ENCODE data around the gene CTCFL.

CTCFL gene

DNA sequence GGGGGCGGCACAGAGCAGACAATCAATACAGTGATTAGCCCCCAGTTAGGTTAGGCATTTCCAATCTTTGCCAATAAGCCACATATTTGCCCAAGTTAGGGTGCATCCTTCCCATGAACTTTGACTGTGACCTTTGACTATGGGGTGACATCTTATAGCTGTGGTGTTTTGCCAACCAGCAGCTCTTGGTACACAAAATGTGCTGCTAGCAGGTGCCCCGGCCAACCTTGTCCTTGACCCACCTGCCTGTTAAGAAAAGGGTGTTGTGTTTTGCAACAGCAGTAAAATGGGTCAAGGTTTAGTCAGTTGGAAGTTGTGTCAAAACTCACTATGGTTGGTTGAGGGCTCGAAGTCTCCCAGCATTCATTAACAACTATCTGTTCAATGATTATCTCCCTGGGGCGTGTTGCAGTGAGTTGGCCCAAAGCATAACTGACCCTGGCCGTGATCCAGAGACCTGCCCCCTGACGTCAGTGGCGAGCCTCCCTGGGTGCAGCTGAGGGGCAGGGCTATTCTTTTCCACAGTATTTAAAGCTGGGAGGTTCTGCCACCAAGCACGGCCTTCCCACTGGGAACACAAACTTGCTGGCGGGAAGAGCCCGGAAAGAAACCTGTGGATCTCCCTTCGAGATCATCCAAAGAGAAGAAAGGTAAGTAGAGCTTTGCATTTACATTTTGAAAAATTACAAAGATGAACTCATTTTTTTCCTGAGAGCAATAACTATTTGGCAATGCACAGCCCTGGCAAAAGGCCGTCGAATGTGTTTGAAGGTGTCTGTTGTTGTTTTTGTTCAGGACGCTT lies 35.8 kb upstream of the CTCFL start, which contains the start of gene PCK1:
TSS of gene PCK1 (plus strand) at position 557 of the 802 bp plus-strand sequence. CDS start 302 bp downstream, outside the sequence.
- DNase-seq (ENCODE audit: low read depth in 2 of 3, low spot score in 1 of 3), result no peak

DNA sequence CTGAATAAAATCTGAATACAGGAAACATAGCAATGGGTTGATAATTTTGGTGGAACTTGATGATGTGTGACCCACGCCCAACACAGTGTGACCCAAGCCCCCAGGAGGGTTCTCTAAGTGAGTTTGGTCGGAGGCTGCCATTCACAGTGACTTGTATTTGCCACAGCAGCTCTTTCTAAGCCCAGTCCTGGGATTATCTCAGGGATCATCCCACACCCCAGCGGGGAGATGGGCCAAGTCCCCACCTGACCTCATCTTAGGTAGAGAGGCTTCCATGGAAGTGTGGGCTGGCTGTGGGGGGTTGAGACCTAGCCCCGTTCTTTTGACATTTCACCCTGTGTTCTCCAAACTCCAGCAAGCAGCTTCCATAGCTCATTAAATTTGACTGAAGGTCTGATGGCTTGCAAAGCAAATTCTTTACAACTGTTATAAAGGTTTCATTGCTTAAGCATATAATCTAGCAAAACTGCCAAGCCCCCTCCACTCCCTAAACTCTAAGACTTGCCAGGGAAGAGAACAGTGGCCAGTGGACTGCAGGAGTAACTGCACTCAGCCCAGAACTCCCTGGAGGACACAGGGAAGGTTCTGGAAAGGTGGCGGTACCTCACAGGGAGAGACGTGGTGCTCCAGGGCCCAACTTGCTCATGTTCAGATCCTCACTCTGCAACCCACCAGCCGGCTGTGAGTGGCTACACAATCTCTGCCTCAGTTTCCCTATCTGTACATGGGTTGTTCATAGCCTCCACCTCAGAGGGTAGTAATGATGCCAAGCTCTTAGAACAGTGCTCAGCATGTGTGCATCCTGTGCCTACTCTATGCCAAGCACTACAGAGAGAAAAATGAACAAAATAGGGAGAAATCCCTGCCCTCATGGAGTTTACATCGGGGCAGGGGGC lies 35.0 kb upstream of the CTCFL start:
- no peak for DNase-seq (ENCODE audit: low read depth in 2 of 3, low spot score in 1 of 3)

DNA sequence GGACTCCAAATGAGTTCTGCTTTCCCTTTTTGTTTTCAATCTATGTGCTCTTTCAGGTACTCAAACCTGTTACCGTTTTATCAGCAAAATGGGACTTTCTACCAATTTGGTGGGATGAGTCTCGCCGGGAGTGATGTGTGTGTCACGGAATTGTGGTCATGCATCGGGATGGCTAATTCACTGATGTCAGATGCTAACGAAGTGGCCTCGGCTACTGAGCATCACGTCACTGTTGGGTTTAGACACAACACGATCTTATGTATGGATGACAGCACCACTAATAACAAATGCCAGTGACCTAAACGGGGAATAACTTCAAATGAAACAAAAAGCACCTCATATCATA lies 34.3 kb upstream of the CTCFL start:
- DNase-seq (ENCODE audit: low read depth in 2 of 3, low spot score in 1 of 3), result no peak

DNA sequence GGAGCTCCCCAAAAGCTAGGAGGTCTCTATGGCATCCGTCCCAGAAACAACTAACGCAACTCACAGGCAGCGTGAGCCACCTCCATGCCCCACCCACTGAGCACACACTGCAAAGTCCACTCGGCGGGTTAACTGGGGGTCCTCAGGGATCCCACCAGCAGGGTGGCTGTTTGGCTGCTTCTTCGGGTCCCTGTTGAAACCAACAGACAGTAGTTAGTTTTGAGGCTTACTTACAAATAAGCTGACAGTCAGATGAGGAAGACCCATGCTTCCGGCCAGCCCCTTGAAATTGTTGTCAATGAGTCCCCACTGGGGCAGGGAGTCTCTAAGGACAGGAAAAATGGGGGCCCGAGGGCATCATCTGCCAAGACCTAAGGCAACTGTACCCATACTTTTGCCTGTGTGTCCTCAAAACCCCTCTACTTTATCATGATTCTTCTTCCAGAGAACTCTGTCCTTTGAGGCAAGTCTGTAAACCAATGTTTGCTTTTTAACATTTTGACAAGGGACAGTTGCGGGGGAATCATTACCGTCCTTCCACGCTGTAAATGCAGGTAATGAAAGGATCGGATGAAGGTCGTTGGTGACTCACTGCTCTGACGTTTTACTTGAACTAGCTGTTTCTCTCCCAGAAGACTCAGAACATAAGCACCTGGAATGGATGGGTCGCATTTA lies 33.8 kb upstream of the CTCFL start:
- no peak for DNase-seq (ENCODE audit: low read depth in 2 of 3, low spot score in 1 of 3)

DNA sequence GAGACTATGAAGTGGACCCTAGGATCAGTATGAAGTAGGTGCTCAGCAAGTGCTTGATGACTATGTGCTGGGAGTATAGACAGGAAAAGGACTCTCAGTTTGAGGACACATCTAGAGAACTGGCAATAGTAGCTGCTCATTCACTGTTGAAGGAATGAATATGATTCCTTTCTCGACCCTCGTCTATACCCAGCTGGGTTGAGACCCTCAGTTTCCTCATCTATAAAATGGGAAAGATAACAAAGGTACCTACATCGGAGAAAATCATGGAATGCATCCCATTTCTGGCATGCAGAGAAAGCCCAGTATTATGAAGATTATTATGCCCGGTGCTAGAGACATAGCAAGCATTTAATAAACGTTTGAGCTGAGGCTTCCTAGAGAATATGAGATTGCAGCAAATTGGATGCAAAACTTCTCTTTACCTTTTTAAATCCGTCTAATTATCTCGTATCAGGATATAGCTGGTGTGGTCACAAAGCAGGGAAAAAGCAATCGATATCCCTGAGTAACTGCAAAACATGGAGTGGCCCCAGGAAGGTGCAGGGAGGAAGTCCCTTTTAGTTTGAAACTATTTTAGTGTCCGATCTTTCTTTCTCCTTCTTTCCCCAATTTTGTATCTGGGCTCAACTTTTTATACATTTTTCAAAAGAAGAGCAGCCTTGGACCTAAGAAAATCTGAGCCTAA lies 33.1 kb upstream of the CTCFL start:
- no peak for DNase-seq (ENCODE audit: low read depth in 2 of 3, low spot score in 1 of 3)

DNA sequence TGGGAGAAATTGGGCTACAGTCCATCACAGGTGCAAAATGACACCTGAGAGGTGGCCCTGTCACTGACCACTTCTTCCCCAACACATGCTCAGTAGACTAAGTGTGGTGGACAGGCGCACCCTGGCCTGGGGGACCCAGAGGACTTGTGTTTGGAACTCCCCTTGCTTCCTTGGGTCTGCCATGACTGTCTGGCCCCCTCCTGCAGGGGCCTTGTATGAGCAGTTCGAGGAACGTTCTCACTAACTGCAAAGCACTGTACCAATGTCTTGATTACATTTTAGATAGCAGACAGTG lies 32.0 kb upstream of the CTCFL start:
- DNase-seq (ENCODE audit: low read depth in 2 of 3, low spot score in 1 of 3), result no peak

DNA sequence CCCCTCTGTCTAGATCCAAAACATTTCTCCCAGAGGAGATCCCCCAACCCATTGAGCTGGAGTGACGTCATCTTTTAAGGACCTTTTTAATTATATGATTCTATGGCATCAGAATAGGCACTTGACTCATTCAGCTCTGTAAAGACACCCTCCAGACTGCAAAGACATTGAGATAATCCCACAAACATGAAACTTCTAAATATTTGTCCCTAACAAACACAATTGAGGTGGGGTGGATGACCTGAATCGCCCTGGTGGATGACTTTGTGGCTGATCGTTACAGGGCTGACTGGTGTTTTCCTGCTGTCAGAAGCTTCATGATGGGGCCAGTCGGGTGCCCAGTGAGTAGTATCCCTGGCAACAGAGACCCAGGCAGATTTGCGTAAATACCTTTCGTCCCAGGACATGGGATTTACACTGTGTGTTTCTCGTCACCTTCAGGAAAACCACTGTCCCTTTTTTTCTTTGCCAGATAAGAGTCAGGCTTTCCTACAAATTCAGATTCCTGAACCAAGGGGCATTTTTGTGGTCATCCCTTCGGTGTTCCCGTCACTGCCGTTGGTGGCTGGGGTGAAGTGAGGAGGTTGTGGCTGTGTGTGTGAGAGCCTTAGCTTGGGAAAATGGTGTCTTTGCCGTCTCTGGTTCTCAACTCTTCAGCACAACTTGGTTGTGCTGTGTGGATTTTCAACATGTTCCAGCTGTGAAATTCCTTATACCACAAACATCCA lies 30.7 kb upstream of the CTCFL start:
- no peak for DNase-seq (ENCODE audit: low read depth in 2 of 3, low spot score in 1 of 3)

DNA sequence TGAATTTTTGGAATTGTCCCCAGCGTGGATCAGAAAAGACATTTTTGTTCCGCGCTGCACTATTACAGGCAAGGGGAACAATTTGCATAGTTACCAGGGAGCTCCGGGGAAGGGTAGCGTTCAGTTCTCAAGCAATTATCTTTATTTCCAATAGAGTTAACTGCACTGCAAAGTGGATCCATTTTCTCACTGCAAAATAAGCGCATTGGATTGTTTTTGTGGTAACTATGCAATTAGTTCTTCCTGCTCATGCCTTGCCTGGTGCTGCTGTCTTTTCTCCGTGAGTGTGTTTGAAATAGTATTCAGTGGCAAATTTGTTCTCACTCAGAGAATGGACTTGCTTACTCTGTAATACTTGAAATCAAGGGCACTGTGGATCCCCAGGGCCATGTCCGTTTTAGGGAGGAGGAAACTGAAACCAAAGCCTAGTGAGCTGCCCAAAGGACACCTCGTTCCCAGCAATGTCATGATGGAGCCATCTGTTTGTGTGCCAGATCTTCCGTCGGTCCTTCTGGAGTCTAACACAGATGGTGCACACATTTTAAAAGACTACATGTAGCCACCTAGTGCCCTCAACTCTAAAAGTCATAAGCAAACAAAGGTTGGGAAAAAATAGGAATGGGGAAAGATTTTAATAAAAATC lies 28.6 kb upstream of the CTCFL start:
- no peak for DNase-seq (ENCODE audit: low read depth in 2 of 3, low spot score in 1 of 3)

DNA sequence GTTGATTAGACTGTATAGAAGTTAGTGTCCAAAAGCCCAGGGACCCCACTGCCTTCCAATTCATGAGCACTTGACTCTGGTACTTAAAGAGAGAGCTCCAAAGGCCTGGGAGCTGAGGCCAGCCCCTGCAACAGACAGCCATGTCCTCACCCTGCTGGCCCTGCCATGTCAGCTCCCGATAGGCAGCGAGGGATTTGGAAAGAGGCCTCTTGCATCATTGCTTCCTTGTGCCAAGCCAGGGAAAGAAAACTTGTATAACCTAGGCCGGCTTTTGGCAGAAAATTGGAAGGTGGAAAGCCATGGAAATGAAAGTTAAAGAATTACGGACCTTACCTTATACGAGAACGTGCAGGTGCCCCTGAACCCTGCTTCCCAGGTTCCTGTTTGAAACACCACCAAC lies 27.5 kb upstream of the CTCFL start:
- DNase-seq (ENCODE audit: low read depth in 2 of 3, low spot score in 1 of 3), result no peak

DNA sequence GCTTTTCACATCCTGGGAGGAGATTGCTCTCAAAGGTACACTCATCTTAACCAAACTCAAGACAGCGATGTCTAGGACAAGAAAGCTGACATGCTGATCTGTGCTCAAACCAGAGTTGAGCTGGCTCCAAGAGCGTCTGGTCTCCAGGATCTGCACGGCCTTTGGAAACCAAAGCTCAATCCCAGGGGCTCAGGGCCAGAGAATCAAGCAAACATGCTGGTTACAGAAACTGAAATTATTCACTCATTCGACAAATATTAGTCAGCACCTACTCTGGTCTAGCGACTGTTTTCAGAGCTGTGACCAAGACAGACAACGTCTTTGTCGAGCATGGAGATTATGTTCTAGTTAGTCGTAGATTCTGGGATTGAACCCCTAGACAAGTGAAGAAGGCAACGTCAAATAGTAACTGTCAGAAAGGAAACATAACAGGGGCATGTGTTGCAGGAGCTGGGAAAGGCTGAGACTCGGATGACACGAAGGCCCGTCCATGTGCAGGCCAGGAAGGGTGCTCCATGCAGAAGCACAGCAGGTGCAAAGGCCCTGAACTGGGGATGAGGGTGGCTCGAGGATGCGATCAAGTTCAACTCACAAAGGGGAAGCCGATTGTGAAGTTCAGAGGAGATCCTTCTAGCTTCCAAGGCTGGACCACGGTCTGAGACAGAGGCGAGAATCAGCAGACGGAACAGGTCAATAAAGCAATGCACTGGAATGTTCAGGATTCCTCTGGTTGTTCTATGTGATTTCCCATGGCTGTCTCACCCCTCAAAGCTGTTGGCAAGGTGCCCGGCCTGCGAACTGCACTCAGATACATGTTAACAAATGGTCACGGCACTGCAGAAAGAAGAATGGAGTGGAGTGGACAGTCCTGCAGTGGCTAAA lies 23.5 kb upstream of the CTCFL start:
- no peak for DNase-seq (ENCODE audit: low read depth in 2 of 3, low spot score in 1 of 3)

DNA sequence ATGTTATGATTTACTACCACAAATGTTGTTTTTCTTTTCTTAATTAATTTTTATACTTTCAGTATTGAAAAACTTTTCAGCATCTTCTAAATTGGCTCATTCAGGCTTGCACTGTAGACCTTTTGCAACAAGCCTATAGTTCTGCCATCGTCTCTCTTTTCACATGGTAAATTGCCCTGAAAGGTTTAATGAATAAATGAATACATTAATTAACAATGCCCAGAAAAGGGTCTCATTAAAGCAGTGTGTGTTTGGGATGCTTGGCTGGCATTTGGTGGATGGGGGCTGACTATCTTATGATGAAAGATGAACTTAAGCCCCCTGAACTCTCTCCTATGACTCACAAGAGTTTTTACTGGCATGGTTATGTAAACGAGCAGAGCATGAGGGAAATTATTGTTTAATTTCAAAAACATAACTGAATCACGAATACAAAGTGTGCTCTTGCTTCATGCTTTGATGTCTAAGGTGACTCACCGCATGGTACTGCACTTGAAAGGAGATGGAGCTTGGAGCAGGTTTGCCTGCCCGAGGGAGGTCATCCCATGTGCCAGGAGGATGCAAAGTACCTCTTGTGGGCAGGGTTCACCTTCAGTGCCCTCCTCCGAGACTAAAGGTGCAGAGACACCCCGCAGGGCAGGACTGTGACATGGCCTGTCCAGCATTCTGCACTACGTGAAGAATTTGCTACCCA lies 22.2 kb upstream of the CTCFL start:
- no peak for DNase-seq (ENCODE audit: low read depth in 2 of 3, low spot score in 1 of 3)

DNA sequence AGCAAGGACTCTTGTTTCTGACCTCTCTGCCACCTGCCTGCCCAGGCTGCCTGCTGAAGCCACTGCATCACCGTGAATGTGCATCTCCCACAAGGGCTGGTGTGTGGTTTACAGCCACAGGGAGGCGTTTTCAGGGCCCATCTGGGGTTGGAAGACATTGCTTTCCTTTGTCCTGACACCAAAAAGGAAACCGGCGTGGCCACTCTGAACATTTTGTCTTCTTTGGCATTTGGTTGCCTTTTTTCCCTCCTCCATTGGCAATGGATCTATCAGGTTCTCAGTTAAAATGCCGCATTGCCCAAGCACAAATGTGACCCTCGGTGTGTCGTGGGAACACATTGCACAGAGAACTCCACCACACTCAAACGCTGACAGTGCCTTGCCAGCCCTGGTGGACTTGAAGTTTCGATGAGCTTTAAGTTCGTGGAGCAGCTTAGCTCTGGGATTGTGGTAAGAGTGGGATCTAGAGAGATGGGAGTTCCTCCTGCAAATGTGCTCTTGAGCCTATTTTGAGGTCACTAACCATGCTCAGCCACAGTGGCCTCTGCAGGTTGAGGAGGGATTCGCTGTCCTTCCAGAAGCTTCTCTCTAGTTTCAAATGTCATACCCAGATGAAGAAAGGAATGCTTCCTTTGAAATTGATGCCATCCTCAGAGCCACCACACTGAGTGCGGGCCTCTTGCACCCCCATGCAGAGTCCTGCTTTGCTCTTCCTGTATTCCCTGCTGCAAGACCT lies 21.2 kb upstream of the CTCFL start:
- DNase-seq (ENCODE audit: low read depth in 2 of 3, low spot score in 1 of 3), result no peak

DNA sequence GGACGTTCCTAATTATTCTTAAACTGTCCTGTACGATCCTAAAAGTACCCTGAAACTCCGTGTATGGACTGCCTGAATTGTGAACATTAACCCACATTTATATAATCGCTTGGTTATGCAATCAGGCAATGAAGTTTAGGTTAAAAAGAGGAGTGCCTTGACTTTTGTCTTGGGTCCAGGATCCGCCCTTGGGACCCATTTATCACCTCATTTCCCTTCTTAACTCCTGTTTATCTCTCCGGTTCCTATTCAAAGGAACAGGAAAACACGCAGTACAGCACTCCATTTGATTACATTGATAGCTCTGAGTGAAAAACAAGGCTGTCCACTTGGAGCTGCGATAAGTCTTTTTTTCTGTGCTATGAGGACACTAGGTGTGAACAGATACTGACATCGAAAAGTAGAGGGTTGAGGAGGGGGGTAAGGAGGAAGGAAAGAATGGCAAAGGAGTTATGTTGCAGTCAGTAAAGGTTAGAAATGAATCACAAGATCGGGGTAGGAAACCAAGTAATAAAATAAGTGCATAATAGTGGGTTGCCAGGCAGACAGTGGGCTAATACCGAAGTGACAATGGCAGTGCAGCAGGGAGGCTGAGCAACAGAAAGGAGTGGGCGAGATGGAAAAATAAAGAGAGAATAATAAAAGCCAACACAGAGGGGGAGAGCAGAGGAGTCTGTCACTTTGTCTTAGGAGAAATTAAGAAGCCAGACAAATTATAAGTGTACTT lies 20.1 kb upstream of the CTCFL start:
- no peak for DNase-seq (ENCODE audit: low read depth in 2 of 3, low spot score in 1 of 3)

DNA sequence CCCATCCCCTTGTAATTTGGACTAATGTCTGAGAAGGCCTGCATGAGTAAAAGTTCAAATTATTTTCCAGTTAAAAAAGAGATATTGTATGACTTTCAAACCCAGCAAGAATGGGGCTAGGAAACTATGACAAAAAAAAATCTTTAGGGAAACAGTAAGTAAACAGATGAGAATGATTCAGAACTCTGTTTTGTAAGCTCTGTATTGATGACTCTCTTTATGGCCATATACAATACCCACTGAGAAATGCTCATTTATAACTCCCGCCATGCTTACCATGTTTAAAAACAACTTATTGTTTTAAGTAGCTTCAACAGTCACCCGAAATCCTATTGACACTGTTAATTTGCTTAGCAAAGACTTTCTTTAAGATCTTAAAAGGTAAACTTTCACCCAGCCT lies 18.8 kb upstream of the CTCFL start:
- no peak for DNase-seq (ENCODE audit: low read depth in 2 of 3, low spot score in 1 of 3)

DNA sequence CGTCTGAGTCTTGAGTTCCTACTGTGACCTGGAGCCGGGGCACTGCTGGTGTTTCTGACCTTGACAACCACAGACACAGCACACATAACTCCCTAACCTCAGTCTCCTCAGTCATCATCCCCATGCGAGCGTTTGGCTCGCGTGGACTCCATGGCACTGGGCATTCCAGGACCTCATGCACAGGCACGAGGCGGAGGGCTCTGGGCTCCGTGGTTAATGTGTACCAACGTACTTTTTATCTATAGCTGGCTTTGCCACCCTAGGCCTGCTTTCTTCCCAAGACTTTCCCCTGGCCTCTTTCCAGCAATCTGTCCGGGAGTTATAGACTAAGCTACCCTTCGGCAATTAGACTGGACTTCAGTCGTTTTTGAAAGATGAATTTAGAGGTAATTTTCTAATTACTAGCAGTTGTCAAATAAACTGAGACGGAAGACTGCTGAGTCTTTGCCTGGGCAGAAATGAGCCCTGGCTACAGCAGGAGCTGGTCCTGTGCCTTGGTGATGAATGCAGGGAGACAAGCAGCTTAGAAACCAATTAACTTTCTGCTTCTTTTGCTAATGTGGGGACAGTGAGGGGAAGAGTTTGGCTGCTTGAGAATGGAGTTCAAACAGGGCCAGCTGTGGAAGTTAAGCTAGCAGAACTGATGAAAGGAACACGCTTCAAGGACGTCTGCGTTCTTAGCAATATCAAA lies 16.1 kb upstream of the CTCFL start:
- DNase-seq (ENCODE audit: low read depth in 2 of 3, low spot score in 1 of 3), result no peak

DNA sequence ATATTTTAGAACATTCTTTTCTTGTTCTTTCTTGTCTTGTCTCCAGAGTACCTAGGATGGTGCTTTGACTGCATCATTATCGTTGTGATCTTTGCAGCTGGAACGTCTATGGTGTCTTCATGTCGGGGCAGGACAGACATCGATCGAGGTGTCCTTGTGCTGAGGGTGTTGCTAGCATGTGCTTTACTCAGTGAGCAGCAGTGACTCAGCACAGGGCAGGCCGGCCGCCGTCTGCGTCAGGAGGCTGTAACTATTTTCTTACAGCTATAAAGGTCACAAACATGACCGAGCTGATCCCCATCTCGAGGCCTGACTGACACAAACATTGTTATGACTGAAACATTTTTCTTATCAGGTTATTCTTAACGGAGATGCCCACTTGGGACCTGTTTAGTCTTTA lies 14.9 kb upstream of the CTCFL start:
- DNase-seq (ENCODE audit: low read depth in 2 of 3, low spot score in 1 of 3), result no peak

DNA sequence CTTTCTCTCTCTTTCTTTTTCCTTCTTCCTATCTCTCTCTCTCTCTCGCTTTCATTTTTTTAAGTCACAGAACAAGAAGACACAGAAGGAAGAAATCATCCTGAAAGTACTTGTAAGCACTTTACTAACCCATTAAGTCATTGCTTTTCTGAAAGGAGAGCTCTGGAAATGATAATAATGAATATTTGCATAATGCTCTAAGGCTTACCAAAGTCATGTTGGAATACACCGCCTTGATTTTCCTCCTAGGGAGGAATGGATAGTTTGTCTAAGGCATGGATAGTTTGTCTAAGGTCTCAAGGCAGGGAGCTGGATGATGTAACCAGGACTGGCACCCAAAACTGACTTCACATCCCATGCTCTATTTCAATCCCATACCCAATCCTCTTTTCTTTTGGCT lies 12.9 kb upstream of the CTCFL start:
- no peak for DNase-seq (ENCODE audit: low read depth in 2 of 3, low spot score in 1 of 3)
